Measurements from ENCODE around the gene EDAR. TPM values are rescaled to one million over a fixed set of nuclear protein-coding genes. Genes with fewer than 3 reads are reported as not detected.

EDAR gene
- total and polyA plus RNA-seq, 4 donors: 0.44 to 0.77 (median 0.68) TPM

DNA sequence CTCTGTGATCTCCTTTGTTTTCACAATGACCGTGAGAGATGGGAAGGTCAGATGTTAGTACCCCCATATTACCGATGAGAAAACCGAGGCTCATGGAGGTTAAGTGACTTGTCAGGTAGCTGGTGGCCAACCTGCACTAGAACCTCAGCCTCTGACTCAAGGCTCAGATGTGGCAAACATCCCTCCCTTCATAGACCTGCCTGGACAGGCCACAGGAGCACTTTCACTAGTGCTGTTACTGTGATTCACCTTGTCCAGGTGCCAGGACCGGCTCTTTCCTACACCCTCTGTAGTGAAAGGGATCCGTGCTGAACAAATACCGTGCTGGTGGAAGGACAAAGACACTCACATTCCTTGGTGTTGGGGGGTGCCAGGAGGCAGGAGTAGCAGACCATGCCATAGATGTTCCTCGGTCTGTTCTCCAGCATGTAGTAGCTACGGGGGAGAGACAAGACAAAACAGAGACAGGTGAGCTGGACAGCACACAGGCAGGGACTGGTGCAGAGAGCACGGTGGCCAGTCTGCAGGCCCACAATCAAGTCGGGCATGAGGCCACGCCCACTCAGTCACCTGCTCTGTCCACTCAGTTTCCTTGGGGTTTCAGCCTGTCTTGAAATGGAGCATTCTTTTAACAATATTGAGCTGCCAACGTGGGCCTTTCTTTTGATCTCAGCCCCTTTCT lies 65.9 kb downstream of the EDAR start:
- DNase-seq (ENCODE audit: low read depth in 4 of 6, low spot score in 6 of 6): no peak
- peaks cover 22% of the 10 kb centered on the region for H3K4me1 ChIP-seq (ENCODE audit: control insufficient read depth, insufficient read depth, low read length)
- no peak overlapping the region for H3K4me3 ChIP-seq (ENCODE audit: low read depth, low read length)
- no peaks in the 10 kb centered on the region for H3K36me3 ChIP-seq (ENCODE audit: control insufficient read depth, insufficient read depth, low read length)
- no peak overlapping the region for H3K27ac ChIP-seq (ENCODE audit: low read depth, low read length)
- 81% methylated on average over 6 of the region's 12 CpGs for WGBS (ENCODE audit: insufficient coverage)
- no peaks in the 10 kb centered on the region for H3K9me3 ChIP-seq (ENCODE audit: control insufficient read depth, insufficient read depth, low read length)
- no peaks in the 10 kb centered on the region for H3K27me3 ChIP-seq (ENCODE audit: control insufficient read depth, insufficient read depth, low read length)

DNA sequence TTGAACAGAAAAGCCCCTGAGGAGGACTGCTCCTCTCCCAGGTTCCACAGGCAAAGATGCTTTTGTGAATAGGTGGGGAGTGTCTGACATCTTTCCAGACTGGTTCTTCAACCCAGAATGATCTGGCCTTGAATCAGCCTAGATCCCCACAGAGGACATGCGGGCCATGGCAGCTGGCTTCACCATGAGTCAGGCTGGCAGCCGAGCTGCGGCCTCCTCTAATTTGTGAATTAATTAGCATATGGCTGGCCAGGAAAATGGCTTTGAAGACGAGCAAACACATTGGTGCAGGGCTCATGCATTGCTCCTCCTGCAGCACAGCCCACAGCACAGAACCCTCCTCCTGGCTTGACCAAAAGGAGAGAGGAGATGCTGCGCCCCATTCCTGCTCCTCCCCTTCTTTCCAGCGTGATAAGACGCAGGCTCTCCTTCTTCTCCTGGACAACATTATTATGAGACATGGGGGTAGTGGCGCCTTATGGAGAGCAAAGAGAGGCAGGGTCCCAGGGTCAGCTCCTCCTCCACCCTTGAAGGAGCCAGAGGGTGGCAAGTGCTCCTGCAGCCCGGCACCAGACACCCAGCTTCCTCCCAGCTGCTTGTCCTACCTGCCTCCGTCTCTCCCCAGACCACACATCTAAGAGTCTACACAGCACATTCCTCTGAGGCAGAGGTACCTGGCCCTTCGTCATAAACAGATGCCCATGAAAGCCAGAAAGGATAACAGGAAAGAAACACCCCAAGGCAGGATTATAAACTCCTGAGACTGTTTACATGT lies 66.7 kb downstream of the EDAR start:
- no peaks in the 10 kb centered on the region for H3K36me3 ChIP-seq (ENCODE audit: control insufficient read depth, insufficient read depth, low read length)
- peaks cover 29% of the 10 kb centered on the region for H3K4me1 ChIP-seq (ENCODE audit: control insufficient read depth, insufficient read depth, low read length)
- no peaks in the 10 kb centered on the region for H3K9me3 ChIP-seq (ENCODE audit: control insufficient read depth, insufficient read depth, low read length)
- 61% methylated on average over 5 of the region's 11 CpGs for WGBS (ENCODE audit: insufficient coverage)
- H3K27me3 ChIP-seq (ENCODE audit: control insufficient read depth, insufficient read depth, low read length): no peaks in the 10 kb centered on the region
- DNase-seq (ENCODE audit: low read depth in 4 of 6, low spot score in 6 of 6): peak in 2 of 6 donors; percentile 62 to 69
- H3K4me3 ChIP-seq (ENCODE audit: low read depth, low read length): no peak overlapping the region
- no peak overlapping the region for H3K27ac ChIP-seq (ENCODE audit: low read depth, low read length)

DNA sequence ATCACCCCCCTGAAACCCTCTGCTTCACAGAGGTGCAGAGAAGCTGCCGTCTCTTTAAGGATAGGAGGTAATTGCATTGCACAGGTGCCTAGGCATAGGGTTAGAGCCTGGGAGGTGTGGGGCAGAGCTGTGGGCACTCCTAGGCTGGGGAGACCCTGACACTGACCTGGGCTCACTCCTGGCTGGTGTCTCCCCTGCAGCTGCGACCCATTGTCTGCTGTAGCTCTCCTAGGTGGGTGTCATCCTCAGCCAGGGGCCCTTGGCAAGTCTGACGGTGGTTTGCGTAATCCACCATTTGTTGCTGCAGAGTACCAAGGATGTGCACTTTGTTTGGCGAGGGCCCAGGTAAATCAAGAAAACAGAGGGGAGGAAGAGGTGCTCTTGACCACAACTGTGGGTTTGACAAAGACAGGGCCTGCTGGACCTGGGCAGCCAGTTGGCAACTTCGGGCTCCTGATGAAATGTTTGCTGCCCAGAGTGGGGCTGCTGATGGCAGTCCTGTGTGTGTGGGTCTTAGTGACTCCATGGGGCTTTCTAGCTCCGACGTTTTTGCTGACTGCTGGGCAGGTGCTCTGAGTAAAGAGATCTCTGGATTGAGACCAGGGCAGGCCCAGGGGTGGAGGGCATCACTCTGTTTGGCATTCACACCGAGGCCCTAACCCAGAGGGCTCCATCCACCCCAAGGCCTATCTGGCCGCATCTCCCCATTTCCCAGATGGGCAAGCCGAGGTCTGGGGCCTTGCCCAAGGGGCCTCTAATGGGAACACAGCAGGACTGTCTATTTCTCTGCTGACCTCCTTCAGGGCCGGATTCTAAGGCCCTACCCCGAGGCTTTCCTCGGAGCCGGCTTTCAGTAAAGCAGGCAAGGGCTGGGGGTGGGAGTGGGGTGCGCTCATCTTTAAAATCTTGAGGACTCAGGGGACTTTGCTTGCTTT lies 67.7 kb downstream of the EDAR start:
- no peaks in the 10 kb centered on the region for H3K36me3 ChIP-seq (ENCODE audit: control insufficient read depth, insufficient read depth, low read length)
- no peak for DNase-seq (ENCODE audit: low read depth in 4 of 6, low spot score in 6 of 6)
- 83% methylated on average over 16 of the region's 16 CpGs for WGBS (ENCODE audit: insufficient coverage)
- H3K27ac ChIP-seq (ENCODE audit: low read depth, low read length): no peak overlapping the region
- no peaks in the 10 kb centered on the region for H3K9me3 ChIP-seq (ENCODE audit: control insufficient read depth, insufficient read depth, low read length)
- H3K4me3 ChIP-seq (ENCODE audit: low read depth, low read length): no peak overlapping the region
- peaks cover 38% of the 10 kb centered on the region for H3K4me1 ChIP-seq (ENCODE audit: control insufficient read depth, insufficient read depth, low read length)
- peaks cover 3% of the 10 kb centered on the region for H3K27me3 ChIP-seq (ENCODE audit: control insufficient read depth, insufficient read depth, low read length)

DNA sequence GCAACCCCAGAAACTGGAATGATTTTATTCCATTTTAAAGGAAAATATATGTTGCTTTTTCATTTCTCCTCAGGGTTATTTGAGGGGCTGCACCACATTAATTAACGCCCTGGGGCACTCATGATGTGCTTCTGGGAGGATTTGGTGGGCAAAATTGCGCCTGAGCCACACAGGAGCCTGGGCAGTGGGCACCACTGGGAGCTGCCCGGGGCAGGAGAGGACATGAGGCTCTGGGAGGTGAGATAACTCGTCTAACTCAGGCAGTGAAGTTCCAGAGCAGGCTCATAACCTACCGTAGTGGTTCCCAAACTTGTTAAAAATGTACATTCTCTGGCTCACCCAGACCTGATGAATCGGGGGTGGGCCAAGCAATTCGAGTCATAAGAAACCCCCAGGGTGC lies 68.3 kb downstream of the EDAR start:
- Histone ChIP-seq H3K27me3 (ENCODE audit: control insufficient read depth, insufficient read depth, low read length) (peaks cover 3% of the 10 kb centered on the region), H3K27ac (ENCODE audit: low read depth, low read length) (no peak overlapping the region), H3K4me3 (ENCODE audit: low read depth, low read length) (no peak overlapping the region), H3K4me1 (ENCODE audit: control insufficient read depth, insufficient read depth, low read length) (peaks cover 38% of the 10 kb centered on the region), H3K9me3 (ENCODE audit: control insufficient read depth, insufficient read depth, low read length) (no peaks in the 10 kb centered on the region), H3K36me3 (ENCODE audit: control insufficient read depth, insufficient read depth, low read length) (no peaks in the 10 kb centered on the region)
- DNase-seq (ENCODE audit: low read depth in 4 of 6, low spot score in 6 of 6): no peak
- 93% methylated on average over 5 of the region's 7 CpGs for WGBS (ENCODE audit: insufficient coverage)

DNA sequence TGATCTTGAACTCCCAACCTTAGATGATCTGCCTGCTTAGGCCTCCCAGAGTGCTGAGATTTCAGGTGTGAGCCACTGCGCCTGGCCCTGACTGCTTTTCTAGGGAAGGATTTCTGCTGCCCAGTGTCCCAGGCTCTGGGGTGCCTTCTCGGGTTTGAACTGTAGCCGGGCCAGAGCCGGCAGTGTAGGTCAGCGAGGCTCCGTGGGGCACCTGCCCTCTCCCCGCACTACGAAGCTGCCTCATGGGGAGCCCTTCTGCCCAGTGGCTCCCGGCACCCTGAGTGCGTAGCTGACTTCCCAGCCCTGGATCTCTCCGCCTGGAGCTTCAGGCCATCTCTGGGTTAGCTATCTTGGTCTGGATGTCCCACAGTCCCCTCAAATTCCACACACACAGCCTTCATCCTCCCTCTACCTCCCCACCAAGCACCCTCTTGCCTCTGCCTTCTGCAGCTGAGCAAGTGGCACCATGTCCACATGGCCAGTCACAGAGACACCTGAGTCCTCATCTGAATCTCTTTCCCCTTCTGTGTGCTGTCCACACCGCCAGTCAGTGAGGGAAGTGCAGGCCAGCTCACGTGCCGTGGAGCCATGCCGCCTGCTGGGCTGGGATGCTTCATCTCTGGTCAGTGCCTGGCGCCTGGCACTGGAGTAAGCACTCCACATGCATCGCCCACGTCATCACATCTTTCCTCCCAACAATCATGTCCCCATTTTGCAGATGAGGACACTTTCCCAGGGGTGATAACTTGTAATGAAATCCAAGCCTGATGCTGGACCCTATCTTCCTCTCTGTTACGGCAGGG lies 69.2 kb downstream of the EDAR start:
- peaks cover 37% of the 10 kb centered on the region for H3K4me1 ChIP-seq (ENCODE audit: control insufficient read depth, insufficient read depth, low read length)
- WGBS (ENCODE audit: insufficient coverage): 93% methylated on average over 19 of the region's 19 CpGs
- peaks cover 3% of the 10 kb centered on the region for H3K27me3 ChIP-seq (ENCODE audit: control insufficient read depth, insufficient read depth, low read length)
- no peak overlapping the region for H3K4me3 ChIP-seq (ENCODE audit: low read depth, low read length)
- no peaks in the 10 kb centered on the region for H3K36me3 ChIP-seq (ENCODE audit: control insufficient read depth, insufficient read depth, low read length)
- no peak for DNase-seq (ENCODE audit: low read depth in 4 of 6, low spot score in 6 of 6)
- H3K9me3 ChIP-seq (ENCODE audit: control insufficient read depth, insufficient read depth, low read length): no peaks in the 10 kb centered on the region
- no peak overlapping the region for H3K27ac ChIP-seq (ENCODE audit: low read depth, low read length)

DNA sequence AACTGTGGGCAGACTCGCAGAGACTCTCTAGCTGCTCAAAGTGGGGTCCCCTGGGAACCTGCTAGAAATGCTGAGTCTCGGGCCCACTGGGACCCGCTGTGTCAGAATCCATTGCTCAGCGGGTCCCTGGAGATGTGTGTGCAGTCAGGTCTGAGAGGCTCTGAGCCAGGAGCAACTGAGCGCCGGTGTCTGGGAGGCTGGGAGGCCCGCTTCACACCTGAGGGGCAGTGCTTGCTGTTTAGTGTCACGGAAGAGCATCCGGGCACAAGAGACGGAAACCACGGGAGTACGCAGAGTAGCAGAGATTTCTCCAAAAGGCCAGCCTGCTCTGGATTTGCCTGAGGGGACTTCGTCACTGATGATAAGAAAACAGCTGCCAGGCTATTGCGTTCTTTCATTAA lies 70.1 kb downstream of the EDAR start:
- Histone ChIP-seq H3K36me3 (ENCODE audit: control insufficient read depth, insufficient read depth, low read length) (no peaks in the 10 kb centered on the region), H3K4me3 (ENCODE audit: low read depth, low read length) (no peak overlapping the region), H3K27me3 (ENCODE audit: control insufficient read depth, insufficient read depth, low read length) (peaks cover 3% of the 10 kb centered on the region), H3K27ac (ENCODE audit: low read depth, low read length) (no peak overlapping the region), H3K4me1 (ENCODE audit: control insufficient read depth, insufficient read depth, low read length) (peaks cover 28% of the 10 kb centered on the region), H3K9me3 (ENCODE audit: control insufficient read depth, insufficient read depth, low read length) (no peaks in the 10 kb centered on the region)
- DNase-seq (ENCODE audit: low read depth in 4 of 6, low spot score in 6 of 6): no peak
- 88% methylated on average over 12 of the region's 14 CpGs for WGBS (ENCODE audit: insufficient coverage)

DNA sequence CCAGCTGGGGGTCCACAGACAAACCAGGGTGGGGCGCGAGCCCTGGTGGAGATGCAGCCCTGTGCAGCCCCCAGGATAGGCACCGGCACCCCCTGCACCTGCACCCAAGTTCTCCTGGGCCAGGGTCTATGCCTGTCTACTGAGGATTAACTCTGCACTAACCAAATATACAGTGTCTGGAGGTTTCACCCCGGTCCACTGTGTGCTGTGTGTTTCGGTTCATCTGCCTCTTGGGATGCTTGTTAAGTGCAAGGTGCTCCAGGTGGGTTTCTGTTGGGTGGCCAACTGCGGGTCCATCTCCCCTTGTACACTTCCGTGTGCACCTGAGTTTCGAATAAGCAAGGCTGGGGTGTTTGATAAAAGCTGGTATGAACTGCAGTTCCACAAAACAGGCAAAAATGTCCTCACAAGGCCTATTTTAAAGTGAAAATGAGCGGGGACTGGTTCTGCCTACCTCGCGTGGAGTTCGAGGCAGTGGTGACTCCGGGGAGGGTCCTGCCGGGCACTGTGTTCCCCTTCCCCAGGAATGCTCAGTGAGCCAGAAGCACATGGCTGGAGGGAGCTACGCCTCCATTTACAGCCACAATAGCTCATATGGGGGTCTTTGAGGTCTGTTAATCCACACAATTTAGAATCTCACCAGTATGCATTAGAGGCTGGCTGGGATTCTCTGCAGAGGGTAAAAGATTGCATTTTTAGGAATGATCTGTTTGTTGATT lies 70.7 kb downstream of the EDAR start:
- peaks cover 24% of the 10 kb centered on the region for H3K4me1 ChIP-seq (ENCODE audit: control insufficient read depth, insufficient read depth, low read length)

DNA sequence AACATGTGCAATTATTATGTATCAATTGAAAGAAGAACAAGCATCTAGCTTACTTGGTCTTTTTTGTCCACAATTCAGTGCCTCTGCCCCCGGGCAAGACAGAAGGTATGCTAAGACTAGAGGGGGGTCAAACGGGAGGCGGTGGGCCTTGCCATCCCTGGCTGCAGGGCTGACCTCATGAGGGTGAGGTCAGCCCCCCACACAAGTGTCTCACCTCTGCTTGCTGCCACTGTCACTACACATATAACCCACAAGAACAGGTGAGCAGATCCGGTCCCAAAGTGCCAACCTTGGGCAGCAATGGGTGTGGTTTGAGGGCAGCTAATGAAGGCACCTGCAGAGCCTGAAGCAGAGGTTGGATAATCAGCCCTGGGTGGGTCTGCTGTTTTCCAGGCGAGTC lies 71.5 kb downstream of the EDAR start:
- H3K4me3 ChIP-seq (ENCODE audit: low read depth, low read length): no peak overlapping the region
- H3K27me3 ChIP-seq (ENCODE audit: control insufficient read depth, insufficient read depth, low read length): peaks cover 3% of the 10 kb centered on the region
- H3K9me3 ChIP-seq (ENCODE audit: control insufficient read depth, insufficient read depth, low read length): no peaks in the 10 kb centered on the region
- no peak overlapping the region for H3K27ac ChIP-seq (ENCODE audit: low read depth, low read length)
- no peak for DNase-seq (ENCODE audit: low read depth in 4 of 6, low spot score in 6 of 6)
- no peaks in the 10 kb centered on the region for H3K36me3 ChIP-seq (ENCODE audit: control insufficient read depth, insufficient read depth, low read length)
- 88% methylated on average over 3 of the region's 5 CpGs for WGBS (ENCODE audit: insufficient coverage)
- H3K4me1 ChIP-seq (ENCODE audit: control insufficient read depth, insufficient read depth, low read length): peaks cover 24% of the 10 kb centered on the region

More for the DNA sequence above, 70.7 kb downstream of the EDAR start:
- no peaks in the 10 kb centered on the region for H3K9me3 ChIP-seq (ENCODE audit: control insufficient read depth, insufficient read depth, low read length)
- no peak overlapping the region for H3K4me3 ChIP-seq (ENCODE audit: low read depth, low read length)
- no peak overlapping the region for H3K27ac ChIP-seq (ENCODE audit: low read depth, low read length)
- no peaks in the 10 kb centered on the region for H3K36me3 ChIP-seq (ENCODE audit: control insufficient read depth, insufficient read depth, low read length)
- peak in 1 of 6 donors; percentile 66 for DNase-seq (ENCODE audit: low read depth in 4 of 6, low spot score in 6 of 6)
- peaks cover 3% of the 10 kb centered on the region for H3K27me3 ChIP-seq (ENCODE audit: control insufficient read depth, insufficient read depth, low read length)
- 78% methylated on average over 11 of the region's 15 CpGs for WGBS (ENCODE audit: insufficient coverage)
